ENCODE results near the gene CC2D2B. TPM values are rescaled to one million over a fixed set of nuclear protein-coding genes. Genes with fewer than 3 reads are reported as not detected.
"Not testable (repeated sequence)": the region's sequence is repeated elsewhere in the genome, so short reads cannot be mapped to it uniquely, and the experiment has no call there.

Gene CC2D2B
- total and polyA plus RNA-seq, 3 donors from 2014 or later: 7.7 to 16.5 (median 15.4) TPM

- peak; percentile 33 for DNase-seq
- intact Hi-C loops (cut with DNase I; ENCODE audit: low total_unique reads): no loop called here
- no peaks in the 10 kb centered on the region for H3K9me3 ChIP-seq
- TF ChIP-seq POLR2A (IDR thresholded peaks at IDR 0.05) (no peak), CTCF (IDR thresholded peaks at IDR 0.05) (no peak)
- peak overlapping the region; percentile 78 to 89 for H3K4me3 ChIP-seq
- WGBS, 2 donors: 30 to 34% methylated on average over 8 of the region's 8 CpGs
- H3K36me3 ChIP-seq (ENCODE audit: low read depth, missing control alignments): no peaks in the 10 kb centered on the region
- peak overlapping the region; percentile 92 to 93 for H3K27ac ChIP-seq
- H3K27me3 ChIP-seq: no peaks in the 10 kb centered on the region
- peaks cover 10% of the 10 kb centered on the region for H3K4me1 ChIP-seq
Observed at GRCh38 chr10:96044736-96045135, 137.0 kb downstream of the CC2D2B start.

GRCh38 chr10:96046546-96046945 is 138.8 kb downstream of the CC2D2B start:
- intact Hi-C loops (cut with DNase I; ENCODE audit: low total_unique reads): no loop called here
- no peak overlapping the region for H3K27ac ChIP-seq
- H3K27me3 ChIP-seq: no peaks in the 10 kb centered on the region
- TF ChIP-seq POLR2A (IDR thresholded peaks at IDR 0.05) (no peak), CTCF (IDR thresholded peaks at IDR 0.05) (no peak)
- no peak overlapping the region for H3K4me3 ChIP-seq
- no peak for DNase-seq
- H3K9me3 ChIP-seq: no peaks in the 10 kb centered on the region
- 81 to 82% methylated on average over 1 of the region's 1 CpG for whole genome bisulfite sequencing, 2 donors
- no peaks in the 10 kb centered on the region for H3K36me3 ChIP-seq (ENCODE audit: low read depth, missing control alignments)
- peaks cover 10% of the 10 kb centered on the region for H3K4me1 ChIP-seq

GRCh38 chr10:96047004-96047649 is 139.4 kb downstream of the CC2D2B start:
- Histone ChIP-seq H3K9me3 (no peaks in the 10 kb centered on the region), H3K36me3 (ENCODE audit: low read depth, missing control alignments) (no peaks in the 10 kb centered on the region)

GRCh38 chr10:96047925-96048324 is 140.2 kb downstream of the CC2D2B start:
- H3K4me3 ChIP-seq; intact Hi-C loops (cut with DNase I; ENCODE audit: low total_unique reads); H3K9me3 ChIP-seq; H3K27ac ChIP-seq; DNase-seq; H3K36me3 ChIP-seq (ENCODE audit: low read depth, missing control alignments); H3K27me3 ChIP-seq: not testable (repeated sequence)
- 91 to 100% methylated on average over 2 to 3 of the region's 3 CpGs for WGBS, 2 donors
- peaks cover 10% of the 10 kb centered on the region for H3K4me1 ChIP-seq

More at GRCh38 chr10:96047004-96047649, 139.4 kb downstream of the CC2D2B start:
- 94 to 95% methylated on average over 4 of the region's 4 CpGs for WGBS, 2 donors
- Histone ChIP-seq H3K27ac (no peak overlapping the region), H3K4me1 (peaks cover 10% of the 10 kb centered on the region), H3K4me3 (no peak overlapping the region), H3K27me3 (no peaks in the 10 kb centered on the region)
- intact Hi-C loops (cut with DNase I; ENCODE audit: low total_unique reads): no loop called here
- TF ChIP-seq POLR2A (IDR thresholded peaks at IDR 0.05) (no peak), CTCF (IDR thresholded peaks at IDR 0.05) (no peak)
- no peak for DNase-seq

- no peaks in the 10 kb centered on the region for H3K36me3 ChIP-seq (ENCODE audit: low read depth, missing control alignments)
- H3K9me3 ChIP-seq: no peaks in the 10 kb centered on the region
- DNase-seq: no peak
- no peak overlapping the region for H3K4me3 ChIP-seq
- H3K4me1 ChIP-seq: peaks cover 10% of the 10 kb centered on the region
- intact Hi-C loops (cut with DNase I; ENCODE audit: low total_unique reads): no loop called here
- no peak overlapping the region for H3K27ac ChIP-seq
- TF ChIP-seq POLR2A (IDR thresholded peaks at IDR 0.05): no peak
- no peak for TF ChIP-seq CTCF (IDR thresholded peaks at IDR 0.05)
- WGBS, 2 donors: 84 to 89% methylated on average over 2 of the region's 2 CpGs
- H3K27me3 ChIP-seq: no peaks in the 10 kb centered on the region
Observed at GRCh38 chr10:96049340-96049739, 141.6 kb downstream of the CC2D2B start.
